ENCODE results near the gene SNX25.
"Not testable (repeated sequence)": the region's sequence is repeated elsewhere in the genome, so short reads cannot be mapped to it uniquely, and the experiment has no call there.

The SNX25 gene

GRCh38 chr4:185344743-185345538 lies 135.5 kb downstream of the SNX25 start:
- no peak for DNase-seq (ENCODE audit: low spot score)

GRCh38 chr4:185346975-185347601 lies 137.7 kb downstream of the SNX25 start:
- DNase-seq (ENCODE audit: low spot score), result no peak

GRCh38 chr4:185351691-185352090 lies 142.3 kb downstream of the SNX25 start:
- no peak for DNase-seq (ENCODE audit: low spot score)

- no peak for DNase-seq (ENCODE audit: low spot score)
Measured at GRCh38 chr4:185352202-185352601, 142.8 kb downstream of the SNX25 start.

GRCh38 chr4:185352741-185353140 lies 143.3 kb downstream of the SNX25 start:
- no peak for DNase-seq (ENCODE audit: low spot score)

- DNase-seq (ENCODE audit: low spot score), result no peak
Measured at GRCh38 chr4:185357211-185357610, 147.8 kb downstream of the SNX25 start.

GRCh38 chr4:185357733-185358440 lies 148.5 kb downstream of the SNX25 start:
- no peak for DNase-seq (ENCODE audit: low spot score)

- DNase-seq (ENCODE audit: low spot score), result no peak
Measured at GRCh38 chr4:185358514-185358913, 149.1 kb downstream of the SNX25 start.

GRCh38 chr4:185358959-185359358 lies 149.6 kb downstream of the SNX25 start:
- no peak for DNase-seq (ENCODE audit: low spot score)

GRCh38 chr4:185359767-185360446 lies 150.5 kb downstream of the SNX25 start:
- DNase-seq (ENCODE audit: low spot score), result peak; percentile 36

GRCh38 chr4:185361872-185362271 lies 152.5 kb downstream of the SNX25 start:
- no peak for DNase-seq (ENCODE audit: low spot score)

GRCh38 chr4:185362570-185362969 lies 153.2 kb downstream of the SNX25 start:
- not testable (repeated sequence) for DNase-seq (ENCODE audit: low spot score)

GRCh38 chr4:185363251-185363650 lies 153.9 kb downstream of the SNX25 start:
- DNase-seq (ENCODE audit: low spot score), result no peak

GRCh38 chr4:185364886-185365285 lies 155.5 kb downstream of the SNX25 start:
- no peak for DNase-seq (ENCODE audit: low spot score)

- DNase-seq (ENCODE audit: low spot score), result no peak
Measured at GRCh38 chr4:185369731-185370130, 160.3 kb downstream of the SNX25 start.

GRCh38 chr4:185370268-185370949 lies 161.0 kb downstream of the SNX25 start:
- no peak for DNase-seq (ENCODE audit: low spot score)

GRCh38 chr4:185371702-185372101 lies 162.3 kb downstream of the SNX25 start:
- DNase-seq (ENCODE audit: low spot score), result no peak

- no peak for DNase-seq (ENCODE audit: low spot score)
Measured at GRCh38 chr4:185374027-185374426, 164.6 kb downstream of the SNX25 start.

GRCh38 chr4:185374573-185374972 lies 165.2 kb downstream of the SNX25 start:
- DNase-seq (ENCODE audit: low spot score), result no peak

- DNase-seq (ENCODE audit: low spot score), result no peak
Measured at GRCh38 chr4:185378264-185378663, 168.9 kb downstream of the SNX25 start.
